ENCODE measurements around the gene TAGLN. TPM values are rescaled to one million over a fixed set of nuclear protein-coding genes. Genes with fewer than 3 reads are reported as not detected.

The TAGLN gene
- total and polyA plus RNA-seq, 2 donors (not counting 1 experiment from before 2014, with no cell fraction given), result 17.9 to 51.8 TPM

GRCh38 chr11:117225553-117226170 lies 26.5 kb downstream of the TAGLN start:
- ChIA-PET CTCF (interaction anchor here (0.7 to 19.9 kb wide), 23 partner anchors 8 to 1831 kb away, joined by 3 to 309 read pairs (median 5); partner anchors contain the start of genes APOA5, SIDT2 and ZPR1), POLR2A (interaction anchor here (0.8 to 2.7 kb wide), 3 partner anchors 25 to 47 kb away, joined by 3 to 12 read pairs (median 3); partner anchors contain the start of gene SIDT2)
- H3K27ac Mint-ChIP-seq, result no peak overlapping the region
- H3K9me3 ChIP-seq (ENCODE audit: control extremely low read depth in 1 of 3, control insufficient read depth in 2 of 3, insufficient read depth in 1 of 3, low read length in 2 of 3), result no peaks in the 10 kb centered on the region
- TF ChIP-seq EZH2 (IDR thresholded peaks at IDR 0.05; ENCODE audit: borderline replicate concordance, insufficient read depth, low read depth, low read length, poor library complexity, severe bottlenecking) (no peak), CTCF (IDR thresholded peaks at IDR 0.05) (no peak)
- H2AFZ ChIP-seq (ENCODE audit: insufficient read depth, low read depth, low read length, poor library complexity, severe bottlenecking), result no peak overlapping the region
- no peaks in the 10 kb centered on the region for H3K27me3 Mint-ChIP-seq
- peaks cover 13% of the 10 kb centered on the region for H4K20me1 ChIP-seq (ENCODE audit: control insufficient read depth, insufficient read depth, low read length, poor library complexity, severe bottlenecking)
- H3K27me3 ChIP-seq (replicated peaks in 1 of 4; ENCODE audit: control extremely low read depth in 1 of 4, control insufficient read depth in 3 of 4, insufficient read depth in 4 of 4, low read length in 3 of 4), result no peaks in the 10 kb centered on the region
- no peak for DNase-seq
- H3K4me2 ChIP-seq (replicated peaks; ENCODE audit: low read depth, low read length, poor library complexity, severe bottlenecking), result no peak overlapping the region
- no peak overlapping the region for H3K4me3 Mint-ChIP-seq
- H3K4me3 ChIP-seq (ENCODE audit: control extremely low read depth in 1 of 5, extremely low read depth in 1 of 5, insufficient read depth in 1 of 5, low read depth in 2 of 5, low read length in 4 of 5), result no peak overlapping the region
- H3K4me1 ChIP-seq (ENCODE audit: control insufficient read depth in 2 of 2, insufficient read depth in 2 of 2, low read length in 2 of 2), result peaks cover 18 to 29% of the 10 kb centered on the region in 2 donors
- intact Hi-C loops (cut with micrococcal nuclease), result loop anchor here (1.0 kb wide), 3 partner anchors 44 to 345 kb away; no protein-coding TSS in a partner anchor
- H3K27ac ChIP-seq (ENCODE audit: low read length in 2 of 2), result no peak overlapping the region
- H3K4me1 Mint-ChIP-seq, result peaks cover 26% of the 10 kb centered on the region
- peaks cover 72% of the 10 kb centered on the region for H3K79me2 ChIP-seq (ENCODE audit: control insufficient read depth, insufficient read depth, low read length)
- no peak for ATAC-seq (ENCODE audit: low read depth)
- no peak overlapping the region for H3K9ac ChIP-seq (ENCODE audit: low read length)
- no peaks in the 10 kb centered on the region for H3K9me3 Mint-ChIP-seq (ENCODE audit: insufficient read depth)
- WGBS (ENCODE audit: insufficient coverage), result 97% methylated on average over 8 of the region's 9 CpGs
- H3K36me3 ChIP-seq (replicated peaks in 1 of 2; ENCODE audit: control extremely low read depth in 1 of 2, control insufficient read depth in 1 of 2, extremely low read depth in 1 of 2, insufficient read depth in 2 of 2, low read length in 1 of 2), result peaks cover 8 to 92% of the 10 kb centered on the region in 2 experiments

All from B cell (primary cell).